Prostate gland (tissue), 2 donors: Measurements from ENCODE around the gene RIC8B.

Experiments used
- CTCF ChIP-seq, 4 experiments: fragments of 200-600 bp in 2 of 4; fragments of 450-650 bp in 2 of 4; sonication (generic) in 2 of 4; IDR thresholded peaks; 1 replicate in 3 of 4; 2 replicates in 1 of 4; pipeline ENCODE4 v1.5.1; 2016 to 2019; ENCODE audit warnings: antibody characterized with exemption in 4 of 4, mild to moderate bottlenecking in 2 of 4, moderate library complexity in 2 of 4
- POLR2A ChIP-seq: fragments of 450-650 bp; IDR thresholded peaks from one replicate; pipeline ENCODE4 v1.6.1; 2016; ENCODE audit warnings: antibody characterized with exemption, mild to moderate bottlenecking

DNA sequence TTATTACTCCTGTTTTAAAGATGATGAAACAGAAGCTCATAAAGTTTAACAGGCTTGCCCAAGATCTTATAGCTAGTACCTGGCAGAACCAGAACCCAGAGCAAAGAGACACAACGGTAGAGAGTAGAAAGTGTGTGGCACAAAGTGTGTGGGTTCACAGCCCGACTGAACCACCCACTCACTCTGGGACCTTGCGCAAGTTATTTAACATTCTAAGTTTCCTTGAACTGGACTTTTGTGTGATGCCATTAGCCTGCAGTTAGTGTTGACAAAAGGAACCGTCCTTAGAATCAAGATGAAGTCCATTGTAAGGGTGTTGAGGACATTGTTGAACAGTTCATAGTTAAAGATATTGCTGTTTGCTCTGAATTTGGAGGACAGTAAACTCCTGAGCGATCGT, 29.9 kb upstream of the RIC8B start:
- no peak for TF ChIP-seq CTCF (IDR thresholded peaks at IDR 0.05)
- no peak for TF ChIP-seq POLR2A
